SU-DHL-6 (cell line): ENCODE data around the gene ADPRS.

Experiments used
- H2AFZ ChIP-seq: fragments of 200-600 bp; sonication (generic); 2 replicates; pipeline ENCODE4 v1.6.1; 2014; ENCODE audit warnings: low read depth, mild to moderate bottlenecking, moderate library complexity, mixed read lengths, antibody characterized with exemption, low read length; ENCODE audit not compliant: severe bottlenecking
- H3F3A ChIP-seq: fragments of 200-600 bp; shearing (Covaris generic); 2 replicates; pipeline ENCODE4 v1.6.0; 2016; ENCODE audit warnings: antibody characterized with exemption, mild to moderate bottlenecking; ENCODE audit not compliant: insufficient read depth
- H3K27ac ChIP-seq: fragments of 200-600 bp; sonication (generic); 2 replicates; pipeline ENCODE4 v1.5.1; 2016; ENCODE audit warnings: low read depth, mild to moderate bottlenecking, low read length, moderate library complexity, mixed read lengths
- H3K27me3 ChIP-seq: fragments of 200-600 bp; sonication (generic), shearing (Covaris generic); 2 replicates; pipeline ENCODE4 v1.6.0; 2014; ENCODE audit warnings: mild to moderate bottlenecking, low read length
- H3K36me3 ChIP-seq: fragments of 200-600 bp; sonication (generic); 2 replicates; pipeline ENCODE4 v1.6.1; 2014; ENCODE audit warnings: mild to moderate bottlenecking, low read length, mixed read lengths
- H3K4me2 ChIP-seq: fragments of 300-600, 200-600 bp; shearing (Covaris generic), sonication (generic); 2 replicates; pipeline ENCODE4 v1.6.0; 2014; ENCODE audit warnings: low read length, low read depth, mild to moderate bottlenecking; ENCODE audit not compliant: poor library complexity, severe bottlenecking
- H3K4me3 ChIP-seq: fragments of 200-600 bp; sonication (generic); 2 replicates; pipeline ENCODE4 v1.5.1; 2014; ENCODE audit warnings: antibody characterized with exemption, low read length, mild to moderate bottlenecking, mixed read lengths; ENCODE audit not compliant: insufficient read depth, poor library complexity, severe bottlenecking
- H3K79me2 ChIP-seq: fragments of 200-600 bp; sonication (generic); 2 replicates; pipeline ENCODE4 v1.6.1; 2014; ENCODE audit warnings: mild to moderate bottlenecking, low read length, moderate library complexity; ENCODE audit not compliant: insufficient read depth
- H3K9ac ChIP-seq: fragments of 200-600 bp; sonication (generic); 2 replicates; pipeline ENCODE4 v1.7.0; 2014; ENCODE audit warnings: mild to moderate bottlenecking, low read length
- H3K9me2 ChIP-seq: fragments of 200-600 bp; sonication (generic); replicated peaks from 2 replicates; pipeline ENCODE4 v1.6.1; 2014; ENCODE audit warnings: low read length; ENCODE audit not compliant: insufficient read depth
- H3K9me3 ChIP-seq: fragments of 200-600 bp; sonication (generic); 2 replicates; pipeline ENCODE4 v1.6.1; 2014; ENCODE audit warnings: low read length, mixed read lengths; ENCODE audit not compliant: insufficient read depth
- H4K20me1 ChIP-seq: fragments of 200-600 bp; sonication (generic); 2 replicates; pipeline ENCODE4 v1.6.1; 2014; ENCODE audit warnings: low read depth, mild to moderate bottlenecking, antibody characterized with exemption, low read length, moderate library complexity, mixed read lengths
- EZH2phosphoT487 ChIP-seq: fragments of 200-600 bp; sonication (generic), shearing (Covaris generic); conservative IDR thresholded peaks from 2 replicates; pipeline ENCODE4 v1.6.1; 2018; ENCODE audit warnings: mild to moderate bottlenecking, antibody characterized with exemption, low read length, moderate library complexity, mixed read lengths
- TF ChIP-seq, protein P1 (sequence below): fragments of 200-600 bp; sonication (generic); IDR thresholded peaks from one replicate; pipeline ENCODE4 v1.5.1; 2017; ENCODE audit warnings: antibody characterized with exemption, mild to moderate bottlenecking, low read length, moderate library complexity; ENCODE audit not compliant: insufficient read depth, poor library complexity, severe bottlenecking

Gene ADPRS

DNA sequence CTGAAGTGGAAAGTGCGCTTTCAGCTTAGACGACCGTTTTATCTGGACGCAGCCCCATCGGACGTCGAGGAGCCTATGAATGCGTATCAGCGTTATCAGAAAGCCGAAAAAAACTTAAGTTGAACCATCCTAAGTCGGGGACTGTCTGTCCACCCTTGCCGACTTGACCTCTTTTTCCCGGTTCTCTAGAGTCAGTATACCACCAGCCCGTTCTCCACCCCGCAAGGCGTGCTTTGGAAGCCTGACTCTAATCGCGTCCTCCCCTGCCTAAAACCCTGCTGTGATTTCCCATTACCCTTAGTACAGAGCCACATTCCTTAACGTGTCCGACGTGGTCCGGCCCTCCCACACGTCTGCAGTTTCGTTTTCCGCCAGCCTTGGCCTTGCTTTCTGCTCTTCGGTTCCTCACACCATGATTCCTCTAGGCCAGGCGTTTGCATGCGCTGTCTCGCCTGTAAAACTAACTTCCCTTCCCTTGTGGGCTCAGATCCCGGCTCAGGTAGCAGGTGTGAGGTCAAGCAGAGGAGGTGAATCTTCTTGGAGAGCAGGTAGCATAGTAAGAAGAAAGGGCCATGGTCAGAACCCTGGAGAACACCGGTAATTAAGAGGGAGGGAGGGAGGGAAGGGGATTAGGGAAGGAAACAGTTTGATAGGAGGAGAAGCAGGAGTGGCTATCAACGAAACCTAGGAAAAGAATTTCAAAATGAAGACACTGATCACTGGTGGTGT lies 865 bp downstream of the ADPRS start:
- Histone ChIP-seq H3K4me3 (peak overlapping the region; percentile 96), H3K4me2 (peak overlapping the region; percentile 91), H3K79me2 (peaks cover 14% of the 10 kb centered on the region), H3K27me3 (no peaks in the 10 kb centered on the region), H3K36me3 (no peaks in the 10 kb centered on the region), H3K9ac (peak overlapping the region; percentile 91), H3F3A (no peaks in the 10 kb centered on the region), H3K27ac (no peak overlapping the region), H3K9me3 (no peaks in the 10 kb centered on the region), H4K20me1 (no peaks in the 10 kb centered on the region), H3K9me2 (no peaks in the 10 kb centered on the region), H2AFZ (peak overlapping the region; percentile 99)
- no peak for TF ChIP-seq EZH2phosphoT487
- TF ChIP-seq, protein P1, sequence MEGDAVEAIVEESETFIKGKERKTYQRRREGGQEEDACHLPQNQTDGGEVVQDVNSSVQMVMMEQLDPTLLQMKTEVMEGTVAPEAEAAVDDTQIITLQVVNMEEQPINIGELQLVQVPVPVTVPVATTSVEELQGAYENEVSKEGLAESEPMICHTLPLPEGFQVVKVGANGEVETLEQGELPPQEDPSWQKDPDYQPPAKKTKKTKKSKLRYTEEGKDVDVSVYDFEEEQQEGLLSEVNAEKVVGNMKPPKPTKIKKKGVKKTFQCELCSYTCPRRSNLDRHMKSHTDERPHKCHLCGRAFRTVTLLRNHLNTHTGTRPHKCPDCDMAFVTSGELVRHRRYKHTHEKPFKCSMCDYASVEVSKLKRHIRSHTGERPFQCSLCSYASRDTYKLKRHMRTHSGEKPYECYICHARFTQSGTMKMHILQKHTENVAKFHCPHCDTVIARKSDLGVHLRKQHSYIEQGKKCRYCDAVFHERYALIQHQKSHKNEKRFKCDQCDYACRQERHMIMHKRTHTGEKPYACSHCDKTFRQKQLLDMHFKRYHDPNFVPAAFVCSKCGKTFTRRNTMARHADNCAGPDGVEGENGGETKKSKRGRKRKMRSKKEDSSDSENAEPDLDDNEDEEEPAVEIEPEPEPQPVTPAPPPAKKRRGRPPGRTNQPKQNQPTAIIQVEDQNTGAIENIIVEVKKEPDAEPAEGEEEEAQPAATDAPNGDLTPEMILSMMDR: no peak

DNA sequence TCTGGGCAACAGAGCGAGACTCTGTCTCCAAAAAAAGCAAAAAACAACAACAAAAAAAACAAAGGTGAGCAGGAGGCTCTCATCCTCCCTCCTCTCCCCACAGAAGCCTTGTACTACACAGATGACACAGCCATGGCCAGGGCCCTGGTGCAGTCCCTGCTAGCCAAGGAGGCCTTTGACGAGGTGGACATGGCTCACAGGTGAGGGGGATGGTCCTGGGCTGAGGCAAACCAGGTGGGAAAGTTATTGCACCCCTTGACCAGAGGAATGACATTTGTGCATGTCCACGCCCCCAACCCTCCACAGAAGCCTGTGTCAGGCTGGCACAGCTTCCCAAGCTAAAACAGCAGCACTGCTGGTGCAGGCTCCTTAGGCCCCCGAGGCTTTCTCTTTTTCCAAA lies 2.4 kb downstream of the ADPRS start:
- H3K4me3 ChIP-seq: no peak overlapping the region
- H3K36me3 ChIP-seq: no peaks in the 10 kb centered on the region
- peaks cover 14% of the 10 kb centered on the region for H3K79me2 ChIP-seq
- no peaks in the 10 kb centered on the region for H3K9me2 ChIP-seq
- no peaks in the 10 kb centered on the region for H3F3A ChIP-seq
- no peak overlapping the region for H2AFZ ChIP-seq
- no peak overlapping the region for H3K27ac ChIP-seq
- H3K27me3 ChIP-seq: no peaks in the 10 kb centered on the region
- no peak overlapping the region for H3K4me2 ChIP-seq
- no peaks in the 10 kb centered on the region for H4K20me1 ChIP-seq
- H3K9ac ChIP-seq: no peak overlapping the region
- TF ChIP-seq, protein P1: no peak
- no peak for TF ChIP-seq EZH2phosphoT487
- H3K9me3 ChIP-seq: no peaks in the 10 kb centered on the region

DNA sequence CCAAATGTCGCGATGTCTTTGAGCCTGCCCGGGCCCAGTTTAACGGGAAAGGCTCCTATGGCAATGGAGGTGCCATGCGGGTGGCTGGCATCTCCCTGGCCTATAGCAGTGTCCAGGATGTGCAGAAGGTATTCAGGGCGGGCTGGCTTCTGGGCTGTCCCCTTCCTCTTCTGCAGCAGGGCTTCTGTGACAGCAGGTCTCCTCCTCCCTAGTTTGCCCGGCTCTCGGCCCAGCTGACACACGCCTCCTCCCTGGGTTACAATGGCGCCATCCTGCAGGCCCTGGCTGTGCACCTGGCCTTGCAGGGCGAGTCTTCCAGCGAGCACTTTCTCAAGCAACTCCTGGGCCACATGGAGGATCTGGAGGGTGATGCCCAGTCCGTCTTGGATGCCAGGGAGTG lies 3.0 kb downstream of the ADPRS start:
- no peaks in the 10 kb centered on the region for H3K27me3 ChIP-seq
- no peak overlapping the region for H3K4me2 ChIP-seq
- no peak overlapping the region for H3K4me3 ChIP-seq
- H4K20me1 ChIP-seq: no peaks in the 10 kb centered on the region
- no peaks in the 10 kb centered on the region for H3F3A ChIP-seq
- no peak overlapping the region for H3K9ac ChIP-seq
- H3K9me2 ChIP-seq: no peaks in the 10 kb centered on the region
- H3K36me3 ChIP-seq: no peaks in the 10 kb centered on the region
- H3K9me3 ChIP-seq: no peaks in the 10 kb centered on the region
- TF ChIP-seq, protein P1: no peak
- no peak for TF ChIP-seq EZH2phosphoT487
- peaks cover 14% of the 10 kb centered on the region for H3K79me2 ChIP-seq
- no peak overlapping the region for H2AFZ ChIP-seq
- H3K27ac ChIP-seq: no peak overlapping the region
